Esophagus squamous epithelium (tissue), 4 donors: ENCODE measurements around the gene REXO5.

ENCODE experiments used
- CTCF ChIP-seq, 6 experiments: fragments of 450-650 bp in 4 of 6; fragments of 200-600 bp in 2 of 6; sonication (generic) in 2 of 6; IDR thresholded peaks; one replicate each; pipeline ENCODE4 v1.5.1; 2016 to 2019; ENCODE audit warnings: antibody characterized with exemption in 6 of 6, mild to moderate bottlenecking in 4 of 6, moderate library complexity in 4 of 6
- POLR2A ChIP-seq, 4 donors: fragments of 450-650 bp; IDR thresholded peaks; one replicate each; pipeline ENCODE4 v1.6.1; 2017; ENCODE audit warnings: antibody characterized with exemption in 4 of 4, mild to moderate bottlenecking in 4 of 4, moderate library complexity in 3 of 4

- TF ChIP-seq CTCF (IDR thresholded peaks at IDR 0.05) (no peak), POLR2A (IDR thresholded peaks at IDR 0.05) (no peak)
Observed at GRCh38 chr16:20765732-20766131, 40.6 kb upstream of the REXO5 start.
